GM12873 (cell line): ENCODE data around the gene TPK1.

ENCODE experiments used
- CTCF ChIP-seq: IDR thresholded peaks from 2 replicates; pipeline ENCODE4 v1.5.1; 2012; ENCODE audit warnings: low read depth, mild to moderate bottlenecking, moderate library complexity, low read length, control low read depth; ENCODE audit not compliant: insufficient read depth; ENCODE audit errors: missing control alignments

The TPK1 gene

GRCh38 chr7:144524271-144524670 is 311.6 kb downstream of the TPK1 start:
- TF ChIP-seq CTCF = no peak

DNA sequence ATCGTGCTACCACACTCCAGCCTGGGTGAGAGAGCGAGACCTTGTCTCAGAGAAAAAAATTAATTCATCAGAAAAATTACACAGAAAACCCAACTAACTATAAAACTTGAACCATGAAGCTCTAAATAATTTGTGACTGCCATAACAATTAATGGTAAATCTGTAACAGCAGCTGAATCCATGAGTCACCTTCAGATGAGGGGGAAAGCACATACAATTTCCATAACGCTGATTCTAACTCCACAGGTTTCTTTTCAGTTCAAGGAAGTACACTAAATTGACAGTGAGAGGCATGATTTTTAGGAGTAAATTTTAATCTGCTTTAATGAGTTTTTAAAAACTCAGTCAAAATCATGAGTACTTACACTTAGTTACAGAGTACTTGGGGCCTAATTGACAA is 312.2 kb downstream of the TPK1 start:
- no peak for TF ChIP-seq CTCF

DNA sequence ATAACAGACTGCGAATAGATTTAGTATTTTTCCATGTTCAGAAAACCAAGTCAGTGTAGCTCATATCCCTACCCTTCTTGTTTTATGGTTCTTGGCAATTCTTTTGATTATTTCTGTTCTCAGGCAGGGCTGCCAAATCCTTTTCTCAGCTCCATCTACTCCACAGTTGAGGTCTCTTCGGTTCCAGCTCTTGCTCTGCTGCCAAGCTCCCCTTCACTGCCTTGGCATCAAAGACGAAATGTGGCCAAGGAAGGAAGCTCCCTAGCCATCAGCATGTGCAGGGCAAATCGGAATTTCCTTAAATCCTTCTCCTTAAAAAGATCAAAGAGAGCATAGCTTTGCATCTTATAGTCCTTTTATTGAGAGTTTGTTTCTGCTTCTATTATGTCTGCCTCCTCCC is 315.9 kb downstream of the TPK1 start:
- no peak for TF ChIP-seq CTCF

GRCh38 chr7:144518360-144518759 is 317.5 kb downstream of the TPK1 start:
- no peak for TF ChIP-seq CTCF

- no peak for TF ChIP-seq CTCF
Measured at GRCh38 chr7:144517749-144518148, 318.1 kb downstream of the TPK1 start.

DNA sequence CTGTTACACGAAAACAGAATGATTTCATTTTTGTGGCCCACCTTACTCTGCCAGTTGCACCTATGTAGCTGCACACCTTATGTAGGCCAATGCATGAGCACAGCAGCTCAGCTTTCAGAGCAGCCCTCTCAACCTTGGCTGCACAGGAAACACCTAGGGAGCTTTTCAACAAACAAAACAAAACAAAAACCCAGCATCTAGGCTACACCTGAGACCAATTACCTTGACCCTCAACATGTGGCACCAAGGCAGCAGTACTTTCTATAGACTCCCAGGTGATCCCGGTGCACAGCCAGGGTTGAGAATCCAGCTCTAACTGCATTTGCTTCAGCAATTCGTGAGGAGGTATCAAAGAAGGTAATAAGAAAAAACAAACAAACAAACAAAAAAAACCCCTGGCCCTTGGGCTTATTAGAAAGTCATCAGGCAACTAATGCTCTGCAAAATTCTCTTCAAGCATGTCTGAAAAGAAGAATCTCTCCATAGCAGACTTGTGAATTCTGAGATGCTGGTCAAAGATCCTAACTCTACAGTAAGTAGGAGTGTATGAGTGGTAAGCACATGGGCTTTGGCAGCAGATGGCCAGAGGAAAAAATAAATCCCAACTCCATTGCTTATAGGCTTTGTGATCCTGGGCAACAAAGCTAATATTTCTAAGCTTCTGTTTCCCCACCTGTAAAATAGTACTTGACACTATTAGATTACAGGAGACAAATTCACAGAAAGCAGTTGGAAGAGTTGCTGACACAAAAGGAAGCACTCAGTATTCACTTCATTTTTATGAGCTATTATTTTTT is 318.9 kb downstream of the TPK1 start:
- TF ChIP-seq CTCF = no peak

- peak; percentile 36 for TF ChIP-seq CTCF
Measured at GRCh38 chr7:144513334-144513733, 322.5 kb downstream of the TPK1 start.

- no peak for TF ChIP-seq CTCF
Measured at GRCh38 chr7:144510621-144511020, 325.2 kb downstream of the TPK1 start.
